Transverse colon (tissue), 4 donors: ENCODE results near the gene CRIP1. TPM values are rescaled to one million over a fixed set of nuclear protein-coding genes. Genes with fewer than 3 reads are reported as not detected.

ENCODE experiments used
- DNase-seq: peaks from one replicate; pipeline ENCODE4 v3.0.0-alpha.2; 2019
- H3K27ac ChIP-seq, 4 donors: fragments of 200-600 bp; sonication (generic); 2 replicates each; pipeline ENCODE4 v1.5.1; 2016 to 2018; ENCODE audit warnings: inconsistent platforms in 4 of 4
- H3K27me3 ChIP-seq: fragments of 200-600 bp; sonication (generic); 2 replicates; pipeline ENCODE4 v1.5.1; 2017; ENCODE audit warnings: inconsistent platforms
- H3K36me3 ChIP-seq, 4 donors: fragments of 200-600 bp; sonication (generic); 2 replicates each; pipeline ENCODE4 v1.5.1; 2017 to 2019; ENCODE audit warnings: inconsistent platforms in 4 of 4
- H3K4me1 ChIP-seq, 4 donors: fragments of 200-600 bp; sonication (generic); 2 replicates each; pipeline ENCODE4 v1.5.1; 2017 to 2020; ENCODE audit warnings: inconsistent platforms in 4 of 4
- H3K4me3 ChIP-seq, 4 donors: fragments of 200-600 bp; sonication (generic); 1 replicate in 1 of 4; 2 replicates in 3 of 4; pipeline versions ENCODE4 v1.5.1 to v1.6.1; 2017 to 2019; ENCODE audit warnings: inconsistent platforms in 4 of 4
- H3K9me3 ChIP-seq, 2 donors: fragments of 200-600 bp; sonication (generic); 2 replicates each; pipeline ENCODE4 v1.5.1; 2017 to 2019; ENCODE audit warnings: inconsistent platforms in 2 of 2
- EP300 ChIP-seq: sonication (generic); formaldehyde crosslinking; IDR thresholded peaks from one replicate; pipeline ENCODE4 v1.6.1; 2017; ENCODE audit warnings: antibody characterized with exemption, low read depth
- POLR2A ChIP-seq: fragments of 450-650 bp; IDR thresholded peaks from one replicate; pipeline ENCODE4 v1.6.1; 2016; ENCODE audit warnings: antibody characterized with exemption, mild to moderate bottlenecking, moderate library complexity
- POLR2AphosphoS5 ChIP-seq, 3 donors: sonication (generic); formaldehyde crosslinking; IDR thresholded peaks; one replicate each; pipeline ENCODE4 v1.6.1; 2016; ENCODE audit warnings: antibody characterized with exemption in 3 of 3
- WGBS, 2 donors: methylation state at CpG; one replicate each; pipeline ENCODE4 v1.1.5; 2018; ENCODE audit warnings: low coverage in 1 of 2; 5-methylcytosine and 5-hydroxymethylcytosine counted together
- in situ Hi-C, 4 donors: fragments of 200-750 bp; cut with MboI; loops; one replicate each; pipeline versions ENCODE4 v1.15.0 to v1.15.1; 2017; ENCODE audit warnings: low sequenced_read_pairs in 3 of 4, low pct_ligation_motif_present in 1 of 4, low pct_unique_long_range_greater_than_20kb in 1 of 4
- intact Hi-C: fragments of 100-400 bp; cut with DNase I; formaldehyde crosslinking; loops from one replicate; pipeline ENCODE4 v1.15.1; 2023; ENCODE audit warnings: low total_unique reads
- total RNA-seq, 4 donors: library from RNA; depleted of rRNA; stranded (reverse); fragments of >200 nt; gene quantifications; one replicate each; pipeline ENCODE4 v1.1.0, GENCODE V29; 2016
- TF ChIP-seq, protein P1 (sequence below), 5 experiments: fragments of 200-600 bp in 3 of 5; fragments of 450-650 bp in 2 of 5; sonication (generic) in 3 of 5; IDR thresholded peaks; 1 replicate in 2 of 5; 2 replicates in 3 of 5; pipeline ENCODE4 v1.5.1; 2016 to 2017; ENCODE audit warnings: antibody characterized with exemption in 5 of 5, inconsistent platforms in 3 of 5, mild to moderate bottlenecking in 2 of 5, moderate library complexity in 1 of 5

The CRIP1 gene
- total RNA-seq, 4 donors from 2014 or later = 16.9 to 246 (median 63.0) TPM; not detected in 1

DNA sequence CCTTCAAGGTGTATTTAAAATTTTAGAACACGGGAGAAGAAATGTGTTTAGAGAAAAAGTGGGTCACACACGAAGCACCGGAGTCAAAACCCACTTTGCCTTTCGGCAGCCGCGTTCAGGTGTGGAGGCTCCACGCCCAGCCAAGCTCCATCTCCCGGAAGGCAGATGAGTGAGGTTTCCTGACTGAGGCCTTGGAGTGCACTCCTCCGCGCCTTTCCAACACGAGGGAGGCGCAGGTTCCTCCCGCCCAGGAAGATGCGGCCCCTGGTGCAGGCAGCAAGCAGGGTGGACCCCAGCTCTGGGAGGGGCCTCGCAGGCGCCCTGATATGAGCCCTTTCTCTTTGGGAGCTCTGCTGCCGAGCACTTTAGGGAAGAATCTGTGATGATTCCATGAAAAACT is 44.6 kb upstream of the CRIP1 start:
- in situ Hi-C loops (no loop called here), intact Hi-C loops (loop anchor here (10.0 kb wide), 1 partner anchor 67 kb away; no protein-coding TSS in a partner anchor)
- 62 to 79% methylated on average over 2 to 17 of the region's 17 CpGs for WGBS, 2 donors
- TF ChIP-seq EP300 (no peak), POLR2AphosphoS5 (IDR thresholded peaks at IDR 0.05) (no peak)
- TF ChIP-seq, protein P1, sequence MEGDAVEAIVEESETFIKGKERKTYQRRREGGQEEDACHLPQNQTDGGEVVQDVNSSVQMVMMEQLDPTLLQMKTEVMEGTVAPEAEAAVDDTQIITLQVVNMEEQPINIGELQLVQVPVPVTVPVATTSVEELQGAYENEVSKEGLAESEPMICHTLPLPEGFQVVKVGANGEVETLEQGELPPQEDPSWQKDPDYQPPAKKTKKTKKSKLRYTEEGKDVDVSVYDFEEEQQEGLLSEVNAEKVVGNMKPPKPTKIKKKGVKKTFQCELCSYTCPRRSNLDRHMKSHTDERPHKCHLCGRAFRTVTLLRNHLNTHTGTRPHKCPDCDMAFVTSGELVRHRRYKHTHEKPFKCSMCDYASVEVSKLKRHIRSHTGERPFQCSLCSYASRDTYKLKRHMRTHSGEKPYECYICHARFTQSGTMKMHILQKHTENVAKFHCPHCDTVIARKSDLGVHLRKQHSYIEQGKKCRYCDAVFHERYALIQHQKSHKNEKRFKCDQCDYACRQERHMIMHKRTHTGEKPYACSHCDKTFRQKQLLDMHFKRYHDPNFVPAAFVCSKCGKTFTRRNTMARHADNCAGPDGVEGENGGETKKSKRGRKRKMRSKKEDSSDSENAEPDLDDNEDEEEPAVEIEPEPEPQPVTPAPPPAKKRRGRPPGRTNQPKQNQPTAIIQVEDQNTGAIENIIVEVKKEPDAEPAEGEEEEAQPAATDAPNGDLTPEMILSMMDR (IDR thresholded peaks at IDR 0.05) = no peak
- no peak overlapping the region for H3K27ac ChIP-seq
- no peaks in the 10 kb centered on the region for H3K4me1 ChIP-seq
- no peaks in the 10 kb centered on the region for H3K9me3 ChIP-seq
- no peaks in the 10 kb centered on the region for H3K27me3 ChIP-seq
- no peak overlapping the region for H3K4me3 ChIP-seq
- H3K36me3 ChIP-seq = no peaks in the 10 kb centered on the region
- DNase-seq = no peak

DNA sequence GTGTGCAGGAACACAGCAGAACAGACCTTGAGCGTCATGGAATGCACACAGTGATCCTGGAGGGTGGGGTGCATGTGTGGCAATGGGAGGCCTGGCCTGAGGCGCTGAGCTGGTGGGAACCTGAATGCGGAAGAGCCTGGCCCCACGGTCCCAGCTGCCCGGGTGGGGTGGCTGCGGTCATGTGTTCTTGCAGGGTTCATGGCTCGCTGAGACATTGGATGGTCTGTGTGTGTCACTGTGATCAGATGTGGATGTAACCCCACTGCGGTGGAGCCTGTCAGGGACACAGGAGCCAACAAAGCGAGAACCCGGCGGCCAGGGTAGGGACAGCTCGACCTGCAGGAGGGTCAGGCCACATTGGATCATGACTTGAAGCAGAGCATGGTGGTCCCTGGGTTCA is 43.9 kb upstream of the CRIP1 start:
- WGBS, 2 donors = 87 to 100% methylated on average over 1 to 12 of the region's 12 CpGs
- Histone ChIP-seq H3K27ac (no peak overlapping the region), H3K27me3 (no peaks in the 10 kb centered on the region), H3K4me3 (no peak overlapping the region), H3K36me3 (no peaks in the 10 kb centered on the region), H3K4me1 (no peaks in the 10 kb centered on the region), H3K9me3 (no peaks in the 10 kb centered on the region)
- TF ChIP-seq, protein P1 (IDR thresholded peaks at IDR 0.05) = no peak
- TF ChIP-seq POLR2AphosphoS5 (IDR thresholded peaks at IDR 0.05) = no peak
- TF ChIP-seq EP300 = no peak
- no peak for TF ChIP-seq POLR2A
- intact Hi-C loops = loop anchor here (10.0 kb wide), 1 partner anchor 68 kb away; no protein-coding TSS in a partner anchor
- no peak for DNase-seq
- in situ Hi-C loops = no loop called here

GRCh38 chr14:105444859-105445258 is 41.8 kb upstream of the CRIP1 start:
- intact Hi-C loops = loop anchor here (5.0 to 10.0 kb wide), 2 partner anchors 70 to 82 kb away; partner anchors contain the start of gene TMEM121
- WGBS, 2 donors = 88 to 90% methylated on average over 4 to 17 of the region's 17 CpGs

GRCh38 chr14:105445290-105445689 is 41.4 kb upstream of the CRIP1 start:
- no peak for DNase-seq
- Histone ChIP-seq H3K27me3 (no peaks in the 10 kb centered on the region), H3K9me3 (no peaks in the 10 kb centered on the region), H3K27ac (no peak overlapping the region), H3K4me1 (peaks cover 0 to 4% (median 3%) of the 10 kb centered on the region in 4 donors), H3K4me3 (no peak overlapping the region), H3K36me3 (no peaks in the 10 kb centered on the region)
- in situ Hi-C loops = no loop called here
- WGBS, 2 donors = 92% methylated on average over 24 of the region's 24 CpGs; no CpG with 5 or more reads in 1 of the 2 donors
- intact Hi-C loops = loop anchor here (5.0 to 10.0 kb wide), 2 partner anchors 70 to 82 kb away; partner anchors contain the start of gene TMEM121
- TF ChIP-seq POLR2A = no peak
- TF ChIP-seq, protein P1 (IDR thresholded peaks at IDR 0.05) = no peak
- no peak for TF ChIP-seq EP300
- TF ChIP-seq POLR2AphosphoS5 (IDR thresholded peaks at IDR 0.05) = no peak

More at GRCh38 chr14:105444859-105445258, 41.8 kb upstream of the CRIP1 start:
- no peak overlapping the region for H3K4me3 ChIP-seq
- H3K27me3 ChIP-seq = no peaks in the 10 kb centered on the region
- TF ChIP-seq POLR2A (no peak), EP300 (no peak), POLR2AphosphoS5 (IDR thresholded peaks at IDR 0.05) (no peak)
- TF ChIP-seq, protein P1 (IDR thresholded peaks at IDR 0.05) = no peak
- no peaks in the 10 kb centered on the region for H3K36me3 ChIP-seq
- no peak overlapping the region for H3K27ac ChIP-seq
- H3K9me3 ChIP-seq = no peaks in the 10 kb centered on the region
- in situ Hi-C loops = no loop called here
- H3K4me1 ChIP-seq = peaks cover 0 to 4% (median 3%) of the 10 kb centered on the region in 4 donors
- no peak for DNase-seq
